GDM1 (cell line): ENCODE measurements around the gene RRP7A.
"Not testable (repeated sequence)": the region's sequence is repeated elsewhere in the genome, so short reads cannot be mapped to it uniquely, and the experiment has no call there.

ENCODE experiments used
- DNase-seq: peaks from one replicate; lab custom pipeline; 2025; lab: John Stamatoyannopoulos, UW

RRP7A gene

GRCh38 chr22:42495533-42496141 is 24.0 kb downstream of the RRP7A start:
- not testable (repeated sequence) for DNase-seq

GRCh38 chr22:42493393-42493792 is 26.2 kb downstream of the RRP7A start:
- DNase-seq, result no peak

- DNase-seq, result no peak
These were observed 27.3 kb downstream of the RRP7A start for GRCh38 chr22:42492323-42492690.

GRCh38 chr22:42490243-42490832 is 29.3 kb downstream of the RRP7A start:
- DNase-seq, result no peak

- no peak for DNase-seq
These were observed 30.6 kb downstream of the RRP7A start for GRCh38 chr22:42489000-42489399.

- no peak for DNase-seq
These were observed 35.1 kb downstream of the RRP7A start for GRCh38 chr22:42484506-42484905.

GRCh38 chr22:42483610-42484223 is 35.9 kb downstream of the RRP7A start:
- DNase-seq, result not testable (repeated sequence)

GRCh38 chr22:42475122-42475521 is 44.5 kb downstream of the RRP7A start:
- no peak for DNase-seq

- peak; percentile 26 for DNase-seq
These were observed 46.0 kb downstream of the RRP7A start for GRCh38 chr22:42473484-42474193.

GRCh38 chr22:42472671-42473070 is 46.9 kb downstream of the RRP7A start:
- DNase-seq, result no peak

GRCh38 chr22:42471441-42471840 is 48.2 kb downstream of the RRP7A start:
- DNase-seq, result no peak

GRCh38 chr22:42470366-42471082 is 49.1 kb downstream of the RRP7A start:
- no peak for DNase-seq

- DNase-seq, result no peak
These were observed 50.8 kb downstream of the RRP7A start for GRCh38 chr22:42468841-42469240.

GRCh38 chr22:42462016-42462415 is 57.6 kb downstream of the RRP7A start:
- DNase-seq, result no peak

- no peak for DNase-seq
These were observed 58.1 kb downstream of the RRP7A start for GRCh38 chr22:42461511-42461910.
